ENCODE results near the gene THNSL1.
"Not testable (repeated sequence)": the region's sequence is repeated elsewhere in the genome, so short reads cannot be mapped to it uniquely, and the experiment has no call there.

The THNSL1 gene, protein sequence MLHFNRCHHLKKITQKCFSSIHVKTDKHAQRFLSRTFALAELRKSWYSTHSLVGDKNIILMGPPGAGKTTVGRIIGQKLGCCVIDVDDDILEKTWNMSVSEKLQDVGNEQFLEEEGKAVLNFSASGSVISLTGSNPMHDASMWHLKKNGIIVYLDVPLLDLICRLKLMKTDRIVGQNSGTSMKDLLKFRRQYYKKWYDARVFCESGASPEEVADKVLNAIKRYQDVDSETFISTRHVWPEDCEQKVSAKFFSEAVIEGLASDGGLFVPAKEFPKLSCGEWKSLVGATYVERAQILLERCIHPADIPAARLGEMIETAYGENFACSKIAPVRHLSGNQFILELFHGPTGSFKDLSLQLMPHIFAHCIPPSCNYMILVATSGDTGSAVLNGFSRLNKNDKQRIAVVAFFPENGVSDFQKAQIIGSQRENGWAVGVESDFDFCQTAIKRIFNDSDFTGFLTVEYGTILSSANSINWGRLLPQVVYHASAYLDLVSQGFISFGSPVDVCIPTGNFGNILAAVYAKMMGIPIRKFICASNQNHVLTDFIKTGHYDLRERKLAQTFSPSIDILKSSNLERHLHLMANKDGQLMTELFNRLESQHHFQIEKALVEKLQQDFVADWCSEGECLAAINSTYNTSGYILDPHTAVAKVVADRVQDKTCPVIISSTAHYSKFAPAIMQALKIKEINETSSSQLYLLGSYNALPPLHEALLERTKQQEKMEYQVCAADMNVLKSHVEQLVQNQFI

GRCh38 chr10:25016376-25017153 lies at the start of gene THNSL1:
THNSL1 (plus strand) TSS chr10:25016612; CDS start chr10:25023224, 6,612 bp downstream.
- no peaks in the 10 kb centered on the region for H3K36me3 ChIP-seq (ENCODE audit: control insufficient read depth, insufficient read depth, low read length)
- peaks cover 5% of the 10 kb centered on the region for H3K4me1 ChIP-seq (ENCODE audit: control insufficient read depth, insufficient read depth, low read length)
- peak within 1 kb of the TSS; percentile 42 for H3K9ac ChIP-seq (ENCODE audit: low read length)
- H3K27ac ChIP-seq (ENCODE audit: low read depth, low read length), result peak within 1 kb of the TSS; percentile 82
- peak within 1 kb of the TSS; percentile 96 for H3K4me3 ChIP-seq (ENCODE audit: low read length)
- H3K27me3 ChIP-seq (ENCODE audit: control insufficient read depth, insufficient read depth, low read length), result no peaks in the 10 kb centered on the region

- no peaks in the 10 kb centered on the region for H3K27me3 ChIP-seq (ENCODE audit: control insufficient read depth, insufficient read depth, low read length)
These were observed 49.4 kb upstream of the THNSL1 start for GRCh38 chr10:24966962-24967481.

DNA sequence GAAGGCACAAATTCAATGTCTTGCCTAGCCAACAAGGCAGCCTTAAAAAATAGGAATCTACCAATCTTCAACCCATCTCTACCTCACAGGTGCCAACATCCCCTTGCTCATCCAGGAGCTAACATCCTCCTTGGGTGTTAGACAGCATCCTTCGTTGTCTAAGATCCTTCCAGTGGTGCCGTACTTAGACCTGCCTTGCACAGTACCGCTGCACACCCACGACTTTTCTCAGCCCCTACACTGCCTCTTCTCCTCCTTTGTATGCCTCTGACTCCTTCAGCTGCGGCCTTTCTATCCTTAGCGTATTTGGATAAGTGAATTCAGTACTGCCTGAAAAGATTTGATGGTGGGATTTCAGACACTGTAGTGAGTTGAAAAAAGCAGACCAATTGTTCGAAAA lies 48.1 kb upstream of the THNSL1 start:
- Histone ChIP-seq H3K9ac (ENCODE audit: low read length) (no peak overlapping the region), H3K36me3 (ENCODE audit: control insufficient read depth, insufficient read depth, low read length) (no peaks in the 10 kb centered on the region), H3K27me3 (ENCODE audit: control insufficient read depth, insufficient read depth, low read length) (no peaks in the 10 kb centered on the region), H3K4me1 (ENCODE audit: control insufficient read depth, insufficient read depth, low read length) (no peaks in the 10 kb centered on the region), H3K4me3 (ENCODE audit: low read length) (no peak overlapping the region), H3K27ac (ENCODE audit: low read depth, low read length) (no peak overlapping the region)

More at GRCh38 chr10:24966962-24967481, 49.4 kb upstream of the THNSL1 start:
- H3K27ac ChIP-seq (ENCODE audit: low read depth, low read length), result no peak overlapping the region
- no peak overlapping the region for H3K4me3 ChIP-seq (ENCODE audit: low read length)
- no peaks in the 10 kb centered on the region for H3K4me1 ChIP-seq (ENCODE audit: control insufficient read depth, insufficient read depth, low read length)
- H3K9ac ChIP-seq (ENCODE audit: low read length), result no peak overlapping the region
- H3K36me3 ChIP-seq (ENCODE audit: control insufficient read depth, insufficient read depth, low read length), result no peaks in the 10 kb centered on the region

GRCh38 chr10:24968951-24969350 lies 47.5 kb upstream of the THNSL1 start:
- H3K4me1 ChIP-seq (ENCODE audit: control insufficient read depth, insufficient read depth, low read length); H3K36me3 ChIP-seq (ENCODE audit: control insufficient read depth, insufficient read depth, low read length); H3K27ac ChIP-seq (ENCODE audit: low read depth, low read length); H3K4me3 ChIP-seq (ENCODE audit: low read length); H3K9ac ChIP-seq (ENCODE audit: low read length); H3K27me3 ChIP-seq (ENCODE audit: control insufficient read depth, insufficient read depth, low read length): not testable (repeated sequence)

DNA sequence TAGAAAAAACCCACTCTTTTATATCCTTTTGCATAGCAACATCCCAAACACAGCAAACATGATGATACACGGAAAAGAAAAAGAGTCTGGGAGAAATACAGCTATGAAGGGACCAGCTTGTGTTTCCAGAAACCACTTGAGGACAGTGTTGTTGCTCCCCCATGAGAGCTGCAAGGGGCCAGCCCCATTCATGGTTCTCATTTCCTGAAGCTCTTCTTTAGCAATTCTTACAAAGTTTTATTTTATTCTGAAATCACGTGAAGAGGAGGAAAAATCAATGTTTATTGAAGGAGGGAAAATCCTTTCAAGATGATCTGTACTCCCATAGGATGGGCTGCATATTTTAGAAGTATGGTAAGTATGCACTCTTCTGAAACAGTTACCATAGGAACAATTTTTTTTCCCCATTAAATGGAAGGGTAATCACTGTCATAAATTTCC lies 46.6 kb upstream of the THNSL1 start:
- Histone ChIP-seq H3K27me3 (ENCODE audit: control insufficient read depth, insufficient read depth, low read length) (no peaks in the 10 kb centered on the region), H3K36me3 (ENCODE audit: control insufficient read depth, insufficient read depth, low read length) (no peaks in the 10 kb centered on the region), H3K4me1 (ENCODE audit: control insufficient read depth, insufficient read depth, low read length) (no peaks in the 10 kb centered on the region), H3K9ac (ENCODE audit: low read length) (no peak overlapping the region), H3K27ac (ENCODE audit: low read depth, low read length) (no peak overlapping the region), H3K4me3 (ENCODE audit: low read length) (no peak overlapping the region)

DNA sequence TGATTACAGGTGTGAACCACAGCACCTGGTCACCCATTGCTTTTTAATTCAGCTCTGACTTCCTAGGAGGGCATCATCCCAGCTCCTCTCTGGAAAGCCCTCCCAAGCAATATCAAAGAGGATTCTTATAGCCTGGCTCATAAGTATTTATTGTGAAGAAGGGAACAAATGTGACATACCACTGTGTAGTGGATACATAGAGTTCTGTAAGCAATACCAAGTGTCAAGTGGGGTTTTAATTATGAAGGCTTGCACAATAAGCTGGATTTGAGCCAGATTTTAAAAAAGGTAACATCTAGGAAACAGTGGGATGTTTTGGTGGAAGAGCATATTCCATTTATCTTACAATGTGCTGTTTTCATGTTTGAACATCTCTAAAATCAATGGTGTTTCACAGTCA lies 45.0 kb upstream of the THNSL1 start:
- Histone ChIP-seq H3K27ac (ENCODE audit: low read depth, low read length) (no peak overlapping the region), H3K27me3 (ENCODE audit: control insufficient read depth, insufficient read depth, low read length) (no peaks in the 10 kb centered on the region), H3K9ac (ENCODE audit: low read length) (no peak overlapping the region)

DNA sequence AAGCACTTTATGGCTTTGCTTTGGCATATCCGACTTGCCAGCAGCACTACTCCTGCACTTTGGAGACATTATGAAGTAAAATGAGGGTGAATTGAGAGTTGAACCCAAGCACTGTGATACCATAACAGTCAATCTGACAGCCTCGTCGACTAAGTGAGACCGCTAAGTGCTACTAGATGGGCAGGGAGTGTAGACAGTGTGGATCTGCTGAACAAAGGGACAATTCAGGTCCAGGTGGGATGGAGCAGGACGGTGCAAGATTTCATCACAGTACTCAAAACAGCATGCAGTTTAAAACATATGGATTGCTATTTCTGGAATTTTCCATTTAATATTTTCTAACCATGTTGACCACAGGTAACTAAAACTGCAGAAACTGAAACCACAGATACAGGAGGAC lies 43.2 kb upstream of the THNSL1 start:
- H3K27ac ChIP-seq (ENCODE audit: low read depth, low read length), result no peak overlapping the region
- H3K4me3 ChIP-seq (ENCODE audit: low read length), result no peak overlapping the region
- H3K36me3 ChIP-seq (ENCODE audit: control insufficient read depth, insufficient read depth, low read length), result no peaks in the 10 kb centered on the region
- H3K9ac ChIP-seq (ENCODE audit: low read length), result no peak overlapping the region
- no peaks in the 10 kb centered on the region for H3K27me3 ChIP-seq (ENCODE audit: control insufficient read depth, insufficient read depth, low read length)
- H3K4me1 ChIP-seq (ENCODE audit: control insufficient read depth, insufficient read depth, low read length), result no peaks in the 10 kb centered on the region

More for the DNA sequence above, 45.0 kb upstream of the THNSL1 start:
- H3K36me3 ChIP-seq (ENCODE audit: control insufficient read depth, insufficient read depth, low read length), result no peaks in the 10 kb centered on the region
- H3K4me1 ChIP-seq (ENCODE audit: control insufficient read depth, insufficient read depth, low read length), result no peaks in the 10 kb centered on the region
- H3K4me3 ChIP-seq (ENCODE audit: low read length), result no peak overlapping the region

GRCh38 chr10:24974976-24975375 lies 41.4 kb upstream of the THNSL1 start:
- no peaks in the 10 kb centered on the region for H3K36me3 ChIP-seq (ENCODE audit: control insufficient read depth, insufficient read depth, low read length)
- H3K27ac ChIP-seq (ENCODE audit: low read depth, low read length), result no peak overlapping the region
- H3K27me3 ChIP-seq (ENCODE audit: control insufficient read depth, insufficient read depth, low read length), result no peaks in the 10 kb centered on the region
- no peak overlapping the region for H3K4me3 ChIP-seq (ENCODE audit: low read length)
- H3K9ac ChIP-seq (ENCODE audit: low read length), result no peak overlapping the region
- no peaks in the 10 kb centered on the region for H3K4me1 ChIP-seq (ENCODE audit: control insufficient read depth, insufficient read depth, low read length)

DNA sequence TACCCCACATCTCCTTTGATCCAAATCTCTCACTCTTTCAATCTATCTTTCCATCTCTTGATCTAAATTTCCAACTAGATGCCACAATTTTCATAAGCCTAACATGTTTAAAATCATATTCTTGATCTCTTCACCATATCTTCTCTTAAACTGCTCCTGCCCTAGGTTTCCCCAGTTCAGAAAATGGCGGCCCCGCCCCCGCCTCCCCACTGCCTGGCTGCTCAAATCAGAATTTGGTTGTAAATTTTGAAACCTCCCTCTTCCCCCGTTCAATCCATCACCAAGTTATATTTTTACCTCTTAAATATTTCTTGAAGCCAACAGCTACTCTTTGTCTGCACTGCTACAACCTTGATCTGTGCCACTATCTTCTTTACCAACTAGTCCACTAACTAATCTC lies 36.7 kb upstream of the THNSL1 start:
- H3K27ac ChIP-seq (ENCODE audit: low read depth, low read length), result no peak overlapping the region
- H3K27me3 ChIP-seq (ENCODE audit: control insufficient read depth, insufficient read depth, low read length), result no peaks in the 10 kb centered on the region
- no peaks in the 10 kb centered on the region for H3K4me1 ChIP-seq (ENCODE audit: control insufficient read depth, insufficient read depth, low read length)
- no peak overlapping the region for H3K4me3 ChIP-seq (ENCODE audit: low read length)
- no peak overlapping the region for H3K9ac ChIP-seq (ENCODE audit: low read length)
- H3K36me3 ChIP-seq (ENCODE audit: control insufficient read depth, insufficient read depth, low read length), result no peaks in the 10 kb centered on the region

GRCh38 chr10:24981161-24981710 lies 35.2 kb upstream of the THNSL1 start:
- Histone ChIP-seq H3K36me3 (ENCODE audit: control insufficient read depth, insufficient read depth, low read length) (no peaks in the 10 kb centered on the region), H3K9ac (ENCODE audit: low read length) (no peak overlapping the region), H3K27ac (ENCODE audit: low read depth, low read length) (no peak overlapping the region), H3K4me3 (ENCODE audit: low read length) (no peak overlapping the region), H3K27me3 (ENCODE audit: control insufficient read depth, insufficient read depth, low read length) (no peaks in the 10 kb centered on the region), H3K4me1 (ENCODE audit: control insufficient read depth, insufficient read depth, low read length) (no peaks in the 10 kb centered on the region)

GRCh38 chr10:24982319-24983112 lies 33.9 kb upstream of the THNSL1 start:
- no peak overlapping the region for H3K4me3 ChIP-seq (ENCODE audit: low read length)
- no peak overlapping the region for H3K27ac ChIP-seq (ENCODE audit: low read depth, low read length)
- H3K4me1 ChIP-seq (ENCODE audit: control insufficient read depth, insufficient read depth, low read length), result no peaks in the 10 kb centered on the region
- no peaks in the 10 kb centered on the region for H3K36me3 ChIP-seq (ENCODE audit: control insufficient read depth, insufficient read depth, low read length)
- no peaks in the 10 kb centered on the region for H3K27me3 ChIP-seq (ENCODE audit: control insufficient read depth, insufficient read depth, low read length)
- no peak overlapping the region for H3K9ac ChIP-seq (ENCODE audit: low read length)

Data from rectal smooth muscle tissue (tissue), 1 donor.